HepG2 (cell line): ENCODE measurements around the gene CCL19. TPM values are rescaled to one million over a fixed set of nuclear protein-coding genes. Genes with fewer than 3 reads are reported as not detected.

Experiments
- ATM ChIP-seq: fragments of 450-650 bp; IDR thresholded peaks from 2 replicates; pipeline ENCODE4 v1.7.1; 2017; ENCODE audit warnings: mild to moderate bottlenecking, borderline replicate concordance
- DNMT3B ChIP-seq: conservative IDR thresholded peaks from 2 replicates; pipeline ENCODE4 v1.6.1; 2016; ENCODE audit warnings: missing biosample characterization, control low read depth
- HOXA3 ChIP-seq: sonication (generic); formaldehyde crosslinking; IDR thresholded peaks from 2 replicates; pipeline ENCODE4 v1.5.0; 2020; ENCODE audit warnings: missing genetic modification reagents
- KAT2B ChIP-seq: fragments of 150-350 bp; IDR thresholded peaks from 2 replicates; pipeline ENCODE4 v1.6.1; 2014; ENCODE audit warnings: low read depth, low read length, borderline replicate concordance
- KDM6A ChIP-seq: IDR thresholded peaks from 2 replicates; pipeline ENCODE4 v1.6.1; 2016; ENCODE audit warnings: low read depth
- KLF6 ChIP-seq: IDR thresholded peaks from 2 replicates; pipeline ENCODE4 v1.8.0; 2016; ENCODE audit warnings: missing biosample characterization, missing genetic modification reagents
- PRDM4 ChIP-seq: sonication (generic); formaldehyde crosslinking; IDR thresholded peaks from 2 replicates; pipeline ENCODE4 v1.9.0; 2021; ENCODE audit warnings: missing genetic modification reagents, borderline replicate concordance
- SCMH1 ChIP-seq: sonication (generic); formaldehyde crosslinking; IDR thresholded peaks from 2 replicates; pipeline ENCODE4 v1.9.0; 2021; ENCODE audit warnings: missing genetic modification reagents, mild to moderate bottlenecking, borderline replicate concordance
- SNAI1 ChIP-seq: sonication (generic); formaldehyde crosslinking; IDR thresholded peaks from 2 replicates; pipeline ENCODE4 v1.5.0; 2020; ENCODE audit warnings: mild to moderate bottlenecking, missing genetic modification reagents, borderline replicate concordance
- ZNF232 ChIP-seq: sonication (generic); formaldehyde crosslinking; IDR thresholded peaks from 2 replicates; pipeline ENCODE4 v1.4.0; 2020; ENCODE audit warnings: missing genetic modification reagents, borderline replicate concordance
- ZNF235 ChIP-seq: sonication (generic); formaldehyde crosslinking; IDR thresholded peaks from 2 replicates; pipeline ENCODE4 v1.8.1; 2023; ENCODE audit warnings: mild to moderate bottlenecking, missing genetic modification reagents, borderline replicate concordance
- ZNF282 ChIP-seq: fragments of 450-650 bp; IDR thresholded peaks from 2 replicates; pipeline ENCODE4 v1.6.1; 2018; ENCODE audit not compliant: partially characterized antibody
- ZNF350 ChIP-seq: sonication (generic); formaldehyde crosslinking; IDR thresholded peaks from 2 replicates; pipeline ENCODE4 v1.4.0; 2020; ENCODE audit warnings: mild to moderate bottlenecking, low read depth, missing genetic modification reagents, borderline replicate concordance
- ZNF432 ChIP-seq: sonication (generic); formaldehyde crosslinking; IDR thresholded peaks from 2 replicates; pipeline ENCODE4 v1.5.0; 2020; ENCODE audit warnings: missing genetic modification reagents, mild to moderate bottlenecking, borderline replicate concordance
- ZNF574 ChIP-seq: sonication (generic); formaldehyde crosslinking; IDR thresholded peaks from 2 replicates; pipeline ENCODE4 v1.4.0; 2020; ENCODE audit warnings: missing genetic modification reagents
- ZNF782 ChIP-seq: sonication (generic); formaldehyde crosslinking; IDR thresholded peaks from 2 replicates; pipeline ENCODE4 v1.4.0; 2020; ENCODE audit warnings: missing genetic modification reagents, mild to moderate bottlenecking, borderline replicate concordance
- ZSCAN21 ChIP-seq: sonication (generic); formaldehyde crosslinking; IDR thresholded peaks from 2 replicates; pipeline ENCODE4 v1.8.0; 2022; ENCODE audit warnings: mild to moderate bottlenecking, missing genetic modification reagents, moderate library complexity, borderline replicate concordance
- polyA plus RNA-seq, 8 experiments: library from polyadenylated mRNA; depleted of rRNA in 3 of 8; stranded (reverse) in 7 of 8; unstranded in 1 of 8; fragments of >200 nt; fragmentation: Illumina TruSeq in 4 of 8; extraction: Trizol in 4 of 8; gene quantifications; 2 replicates each; pipeline versions ENCODE4 v1.2.1 to v1.2.3, GENCODE V29; 2011 to 2016; ENCODE audit warnings: low read depth in 4 of 8, missing spikeins in 1 of 8, mixed read lengths in 1 of 8; ENCODE audit not compliant: insufficient read depth in 1 of 8
- total RNA-seq, 5 experiments: library from RNA; depleted of rRNA; stranded (reverse); fragments of >200 nt; fragmentation: Illumina TruSeq; extraction: Trizol; gene quantifications; 2 replicates each; pipeline ENCODE4 v1.2.3, GENCODE V29; 2016; ENCODE audit warnings: low read depth in 1 of 5
- TF ChIP-seq, protein P1 (sequence below): sonication (generic); formaldehyde crosslinking; IDR thresholded peaks from 2 replicates; pipeline ENCODE4 v1.9.0; 2021; ENCODE audit warnings: missing genetic modification reagents, mild to moderate bottlenecking, borderline replicate concordance
- TF ChIP-seq, protein P2 (sequence below): sonication (generic); formaldehyde crosslinking; IDR thresholded peaks from 2 replicates; pipeline ENCODE4 v1.4.0; 2020; ENCODE audit warnings: mild to moderate bottlenecking, missing genetic modification reagents
- TF ChIP-seq, protein P3 (sequence below): sonication (generic); formaldehyde crosslinking; IDR thresholded peaks from 2 replicates; pipeline ENCODE4 v1.5.1; 2020; ENCODE audit warnings: missing genetic modification reagents, mild to moderate bottlenecking, borderline replicate concordance

Gene CCL19
- total and polyA plus RNA-seq, 2 of the 13 experiments (the other 11 are each of a cell fraction or from before 2014, with no cell fraction given) = not detected

- peak; percentile 45; the same call in 1 of the 2 replicates for TF ChIP-seq HOXA3 (CRISPR knock-in tag)
- TF ChIP-seq SCMH1 (CRISPR knock-in tag) = no peak
- TF ChIP-seq KLF6 (CRISPR knock-in tag) = no peak
- TF ChIP-seq KDM6A (CRISPR knock-in tag) = no peak
- TF ChIP-seq ZNF432 = no peak
- TF ChIP-seq ZNF350 (CRISPR knock-in tag) = peak; percentile 49; the same call in 1 of the 2 replicates
- TF ChIP-seq, protein P1, sequence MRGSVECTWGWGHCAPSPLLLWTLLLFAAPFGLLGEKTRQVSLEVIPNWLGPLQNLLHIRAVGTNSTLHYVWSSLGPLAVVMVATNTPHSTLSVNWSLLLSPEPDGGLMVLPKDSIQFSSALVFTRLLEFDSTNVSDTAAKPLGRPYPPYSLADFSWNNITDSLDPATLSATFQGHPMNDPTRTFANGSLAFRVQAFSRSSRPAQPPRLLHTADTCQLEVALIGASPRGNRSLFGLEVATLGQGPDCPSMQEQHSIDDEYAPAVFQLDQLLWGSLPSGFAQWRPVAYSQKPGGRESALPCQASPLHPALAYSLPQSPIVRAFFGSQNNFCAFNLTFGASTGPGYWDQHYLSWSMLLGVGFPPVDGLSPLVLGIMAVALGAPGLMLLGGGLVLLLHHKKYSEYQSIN (CRISPR knock-in tag) = no peak
- TF ChIP-seq ZNF232 (CRISPR knock-in tag) = no peak
- TF ChIP-seq ZNF574 (CRISPR knock-in tag) = peak; percentile 63
- TF ChIP-seq, protein P2, sequence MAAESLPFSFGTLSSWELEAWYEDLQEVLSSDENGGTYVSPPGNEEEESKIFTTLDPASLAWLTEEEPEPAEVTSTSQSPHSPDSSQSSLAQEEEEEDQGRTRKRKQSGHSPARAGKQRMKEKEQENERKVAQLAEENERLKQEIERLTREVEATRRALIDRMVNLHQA (CRISPR knock-in tag) = no peak
- TF ChIP-seq SNAI1 = no peak
- TF ChIP-seq ATM = no peak
- no peak for TF ChIP-seq PRDM4 (CRISPR knock-in tag)
- TF ChIP-seq, protein P3, sequence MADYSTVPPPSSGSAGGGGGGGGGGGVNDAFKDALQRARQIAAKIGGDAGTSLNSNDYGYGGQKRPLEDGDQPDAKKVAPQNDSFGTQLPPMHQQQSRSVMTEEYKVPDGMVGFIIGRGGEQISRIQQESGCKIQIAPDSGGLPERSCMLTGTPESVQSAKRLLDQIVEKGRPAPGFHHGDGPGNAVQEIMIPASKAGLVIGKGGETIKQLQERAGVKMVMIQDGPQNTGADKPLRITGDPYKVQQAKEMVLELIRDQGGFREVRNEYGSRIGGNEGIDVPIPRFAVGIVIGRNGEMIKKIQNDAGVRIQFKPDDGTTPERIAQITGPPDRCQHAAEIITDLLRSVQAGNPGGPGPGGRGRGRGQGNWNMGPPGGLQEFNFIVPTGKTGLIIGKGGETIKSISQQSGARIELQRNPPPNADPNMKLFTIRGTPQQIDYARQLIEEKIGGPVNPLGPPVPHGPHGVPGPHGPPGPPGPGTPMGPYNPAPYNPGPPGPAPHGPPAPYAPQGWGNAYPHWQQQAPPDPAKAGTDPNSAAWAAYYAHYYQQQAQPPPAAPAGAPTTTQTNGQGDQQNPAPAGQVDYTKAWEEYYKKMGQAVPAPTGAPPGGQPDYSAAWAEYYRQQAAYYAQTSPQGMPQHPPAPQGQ (CRISPR knock-in tag) = no peak
- no peak for TF ChIP-seq DNMT3B
- no peak for TF ChIP-seq ZSCAN21 (CRISPR knock-in tag)
- TF ChIP-seq KAT2B = no peak
- no peak for TF ChIP-seq ZNF235
- TF ChIP-seq ZNF782 (CRISPR knock-in tag) = no peak
- TF ChIP-seq ZNF282 = no peak
These were observed 15.9 kb downstream of the CCL19 start (continued) for GRCh38 chr9:34675048-34675714.
